SK-N-SH (cell line): ENCODE measurements around the gene USP22. TPM values are rescaled to one million over a fixed set of nuclear protein-coding genes. Genes with fewer than 3 reads are reported as not detected.

Experiments used
- CTCF ChIA-PET: fragments of 300-600, 350-600 bp; formaldehyde crosslinking; extraction: SDS; loops from one replicate; lab custom pipeline; 2021; lab: Yijun Ruan, JAX
- POLR2A ChIA-PET: fragments of 350-600 bp; sonication (Branson Sonifier 250); formaldehyde crosslinking; extraction: SDS; loops from one replicate; lab custom pipeline; 2020; ENCODE audit warnings: antibody characterized with exemption, inconsistent platforms; lab: Yijun Ruan, JAX
- DNase-seq: peaks from one replicate; pipeline ENCODE4 v3.0.0; 2012
- H2AFZ ChIP-seq: fragments of 200-600 bp; sonication (generic); 2 replicates; pipeline ENCODE4 v1.8.1; 2016; ENCODE audit warnings: antibody characterized with exemption, mild to moderate bottlenecking, low read depth
- H3F3A ChIP-seq: fragments of 200-600 bp; sonication (generic); replicated peaks from 2 replicates; pipeline ENCODE3; 2016; ENCODE audit warnings: antibody characterized with exemption, mild to moderate bottlenecking; ENCODE audit not compliant: insufficient read depth
- H3K27ac ChIP-seq, 2 experiments: fragments of 200-500 bp in 1 of 2; fragments of 200-600 bp in 1 of 2; sonication (Bioruptor generic) in 1 of 2; sonication (generic), shearing (Covaris generic) in 1 of 2; 2 replicates each; pipeline versions ENCODE4 v1.5.1 to v1.6.1; 2014 to 2016; ENCODE audit warnings: low read depth in 2 of 2, inconsistent platforms in 1 of 2, low read length in 1 of 2, mild to moderate bottlenecking in 1 of 2, mixed read lengths in 1 of 2
- H3K27me3 ChIP-seq: fragments of 200-600 bp; sonication (generic), shearing (Covaris generic); 2 replicates; pipeline ENCODE4 v1.6.1; 2016; ENCODE audit warnings: mixed run types; ENCODE audit not compliant: insufficient read depth
- H3K36me3 ChIP-seq, 2 experiments: fragments of 200-500 bp in 1 of 2; fragments of 200-600 bp in 1 of 2; sonication (Bioruptor generic) in 1 of 2; sonication (generic) in 1 of 2; replicated peaks in 1 of 2; 2 replicates each; pipeline versions ENCODE3 to v1.5.1; 2014 to 2016; ENCODE audit warnings: low read length in 1 of 2, mild to moderate bottlenecking in 1 of 2; ENCODE audit not compliant: insufficient read depth in 2 of 2, control insufficient read depth in 1 of 2
- H3K4me1 ChIP-seq, 2 experiments: fragments of 200-500 bp in 1 of 2; fragments of 200-600 bp in 1 of 2; sonication (Bioruptor generic) in 1 of 2; sonication (generic), shearing (Covaris generic) in 1 of 2; 2 replicates each; pipeline versions ENCODE4 v1.5.1 to v1.6.1; 2014 to 2016; ENCODE audit warnings: low read depth in 1 of 2, low read length in 1 of 2, mixed run types in 1 of 2; ENCODE audit not compliant: insufficient read depth in 2 of 2, control insufficient read depth in 1 of 2
- H3K4me2 ChIP-seq: fragments of 200-600 bp; sonication (generic), shearing (Covaris generic); 2 replicates; pipeline ENCODE4 v1.6.1; 2017; ENCODE audit warnings: mixed run types
- H3K4me3 ChIP-seq, 2 experiments: fragments of 200-500 bp in 1 of 2; fragments of 200-600 bp in 1 of 2; sonication (Bioruptor generic) in 1 of 2; sonication (generic), shearing (Covaris generic) in 1 of 2; 2 replicates each; pipeline versions ENCODE4 v1.5.1 to v1.8.1; 2014 to 2016; ENCODE audit warnings: low read depth in 2 of 2, inconsistent platforms in 1 of 2, low read length in 1 of 2, mild to moderate bottlenecking in 1 of 2, mixed read lengths in 1 of 2, moderate library complexity in 1 of 2
- H3K79me2 ChIP-seq: fragments of 200-600 bp; sonication (generic); 2 replicates; pipeline ENCODE4 v1.8.1; 2017; ENCODE audit warnings: mild to moderate bottlenecking; ENCODE audit not compliant: insufficient read depth
- H3K9ac ChIP-seq: fragments of 200-600 bp; sonication (generic); 2 replicates; pipeline ENCODE4 v1.6.1; 2017; ENCODE audit warnings: mixed run types
- H3K9me2 ChIP-seq: fragments of 200-600 bp; sonication (generic); 2 replicates; pipeline ENCODE4 v1.6.1; 2017; ENCODE audit warnings: mixed run types
- H3K9me3 ChIP-seq: fragments of 200-600 bp; sonication (generic); 2 replicates; pipeline ENCODE4 v1.6.1; 2017; ENCODE audit warnings: mixed run types, mild to moderate bottlenecking, moderate library complexity
- H4K20me1 ChIP-seq: fragments of 200-600 bp; sonication (generic); 2 replicates; pipeline ENCODE4 v1.6.1; 2017; ENCODE audit warnings: mild to moderate bottlenecking, mixed run types; ENCODE audit not compliant: insufficient read depth
- CHD2 ChIP-seq: fragments of 150-350 bp; IDR thresholded peaks from 2 replicates; pipeline ENCODE4 v1.6.1; 2018; ENCODE audit warnings: low read length; ENCODE audit not compliant: partially characterized antibody
- ELF1 ChIP-seq: IDR thresholded peaks from 2 replicates; pipeline ENCODE4 v1.4.0; 2012
- EP300 ChIP-seq, 2 experiments: IDR thresholded peaks; 2 replicates each; pipeline versions ENCODE4 v1.4.0 to v1.6.1; 2012; ENCODE audit warnings: borderline replicate concordance in 1 of 2, low read depth in 1 of 2, low read length in 1 of 2
- FOSL2 ChIP-seq: IDR thresholded peaks from 2 replicates; pipeline ENCODE4 v1.4.0; 2012; ENCODE audit warnings: low read depth, mild to moderate bottlenecking, moderate library complexity, borderline replicate concordance
- MAX ChIP-seq: IDR thresholded peaks from 2 replicates; pipeline ENCODE4 v1.4.0; 2012; ENCODE audit warnings: low read depth
- RCOR1 ChIP-seq: fragments of 150-350 bp; IDR thresholded peaks from 2 replicates; pipeline ENCODE4 v1.6.1; 2017; ENCODE audit warnings: antibody characterized with exemption, low read length
- whole genome bisulfite sequencing: methylation state at CpG from one replicate; pipeline ENCODE4 v1.1.6; 2017; ENCODE audit warnings: low lambda C conversion rate; 5-methylcytosine and 5-hydroxymethylcytosine counted together
- polyA plus RNA-seq, 3 experiments: library from polyadenylated mRNA; depleted of rRNA; stranded (reverse); fragments of >200 nt; gene quantifications; 2 replicates each; pipeline ENCODE4 v1.2.3, GENCODE V29; 2012
- TF ChIP-seq, protein P1 (sequence below): fragments of 200-600 bp; sonication (generic); IDR thresholded peaks from 2 replicates; pipeline ENCODE4 v1.6.1; 2017; ENCODE audit warnings: antibody characterized with exemption, mild to moderate bottlenecking, moderate library complexity

The USP22 gene
- polyA plus RNA-seq, 1 of the 3 experiments (the other 2 are of a cell fraction) = 142 TPM

DNA sequence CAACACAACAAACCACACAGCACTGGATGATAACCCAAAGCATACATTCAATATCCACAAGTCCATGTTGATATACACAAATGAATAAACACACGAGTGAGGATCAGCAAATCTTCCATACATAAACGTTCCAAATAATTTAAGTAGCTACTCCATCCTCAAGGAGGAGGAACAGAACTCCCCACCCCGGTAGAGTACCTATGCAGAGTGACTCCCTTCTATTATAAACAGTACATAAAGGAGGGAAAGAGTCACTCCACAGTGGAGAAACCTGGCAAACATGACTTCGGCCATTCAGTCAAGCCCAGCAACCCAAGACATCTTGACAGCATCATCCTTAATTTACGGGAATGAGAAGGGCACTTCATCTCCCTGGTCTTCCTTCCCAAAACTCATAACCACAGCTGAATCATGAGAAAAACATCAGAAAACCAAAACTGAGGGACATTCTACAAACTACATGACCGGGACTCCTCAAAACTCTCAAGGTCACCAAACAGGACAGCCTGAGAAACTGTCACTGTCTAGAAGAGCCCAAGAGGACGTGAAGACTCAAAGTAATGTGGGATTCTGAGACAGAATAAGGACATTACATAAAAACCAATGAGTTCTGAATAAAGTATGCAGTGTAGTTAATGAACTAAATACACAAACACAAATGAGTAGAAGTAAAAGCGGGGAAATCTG lies 5.6 kb downstream of the USP22 start:
- Histone ChIP-seq H3K9me3 (no peaks in the 10 kb centered on the region), H3K9ac (no peak overlapping the region), H2AFZ (no peak overlapping the region), H3K4me2 (peak overlapping the region; percentile 21), H3K4me3 (0 out of 4 replicates have a peak overlapping the region, but pooled peaks of 1 of the 2 experiments have one; percentile 6), H3K36me3 (peaks cover 17 to 27% of the 10 kb centered on the region in 2 experiments), H3K27me3 (no peaks in the 10 kb centered on the region), H4K20me1 (peaks cover 99% of the 10 kb centered on the region), H3F3A (peaks cover 10% of the 10 kb centered on the region), H3K4me1 (peaks cover 33 to 39% of the 10 kb centered on the region in 2 experiments; a peak in 3 of 4 replicates), H3K79me2 (peaks cover 100% of the 10 kb centered on the region), H3K27ac (no peak overlapping the region; a peak in 1 of 4 replicates), H3K9me2 (no peaks in the 10 kb centered on the region)
- POLR2A ChIA-PET = no interaction called here
- WGBS = 72% methylated on average over 8 of the region's 8 CpGs
- TF ChIP-seq MAX (no peak), CHD2 (no peak)
- TF ChIP-seq, protein P1, sequence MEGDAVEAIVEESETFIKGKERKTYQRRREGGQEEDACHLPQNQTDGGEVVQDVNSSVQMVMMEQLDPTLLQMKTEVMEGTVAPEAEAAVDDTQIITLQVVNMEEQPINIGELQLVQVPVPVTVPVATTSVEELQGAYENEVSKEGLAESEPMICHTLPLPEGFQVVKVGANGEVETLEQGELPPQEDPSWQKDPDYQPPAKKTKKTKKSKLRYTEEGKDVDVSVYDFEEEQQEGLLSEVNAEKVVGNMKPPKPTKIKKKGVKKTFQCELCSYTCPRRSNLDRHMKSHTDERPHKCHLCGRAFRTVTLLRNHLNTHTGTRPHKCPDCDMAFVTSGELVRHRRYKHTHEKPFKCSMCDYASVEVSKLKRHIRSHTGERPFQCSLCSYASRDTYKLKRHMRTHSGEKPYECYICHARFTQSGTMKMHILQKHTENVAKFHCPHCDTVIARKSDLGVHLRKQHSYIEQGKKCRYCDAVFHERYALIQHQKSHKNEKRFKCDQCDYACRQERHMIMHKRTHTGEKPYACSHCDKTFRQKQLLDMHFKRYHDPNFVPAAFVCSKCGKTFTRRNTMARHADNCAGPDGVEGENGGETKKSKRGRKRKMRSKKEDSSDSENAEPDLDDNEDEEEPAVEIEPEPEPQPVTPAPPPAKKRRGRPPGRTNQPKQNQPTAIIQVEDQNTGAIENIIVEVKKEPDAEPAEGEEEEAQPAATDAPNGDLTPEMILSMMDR = no peak
- CTCF ChIA-PET = no interaction called here
- no peak for DNase-seq

GRCh38 chr17:21036361-21036881 lies 6.4 kb downstream of the USP22 start:
- Histone ChIP-seq H3K27ac (no peak overlapping the region; a peak in 1 of 4 replicates), H3K79me2 (peaks cover 99% of the 10 kb centered on the region), H3F3A (peaks cover 10% of the 10 kb centered on the region), H3K9ac (no peak overlapping the region), H3K36me3 (peaks cover 23 to 29% of the 10 kb centered on the region in 2 experiments), H3K9me3 (no peaks in the 10 kb centered on the region), H4K20me1 (peaks cover 100% of the 10 kb centered on the region), H3K4me2 (peak overlapping the region; percentile 21; the same call in 1 of the 2 replicates), H3K4me3 (no peak overlapping the region), H3K4me1 (peaks cover 33 to 43% of the 10 kb centered on the region in 2 experiments; a peak in 3 of 4 replicates), H3K27me3 (no peaks in the 10 kb centered on the region), H2AFZ (no peak overlapping the region), H3K9me2 (no peaks in the 10 kb centered on the region)
- TF ChIP-seq, protein P1 = no peak
- no peak for TF ChIP-seq FOSL2
- no peak for TF ChIP-seq EP300 (IDR thresholded peaks at IDR 0.05; ENCODE audit: borderline replicate concordance in 1 of 2, low read depth in 1 of 2, low read length in 1 of 2)
- no peak for TF ChIP-seq RCOR1
- TF ChIP-seq ELF1 = no peak
- CTCF ChIA-PET = interaction anchor here (1.0 to 1.2 kb wide), 2 partner anchors 44 to 83 kb away, joined by 3 read pairs; no protein-coding TSS in a partner anchor
- no peak for DNase-seq
- POLR2A ChIA-PET = no interaction called here
- WGBS = 81% methylated on average over 4 of the region's 4 CpGs
